Activated CD4-positive, alpha-beta memory T cell treated with anti-CD3 and anti-CD28 coated beads for 36 hours (primary cell): ENCODE measurements around the gene RNF113B. TPM values are rescaled to one million over a fixed set of nuclear protein-coding genes. Genes with fewer than 3 reads are reported as not detected.

Source experiments
- CTCF ChIA-PET: fragments of 350-600 bp; sonication (Branson Sonifier 250); formaldehyde crosslinking; loops from one replicate; lab custom pipeline; 2021; ENCODE audit warnings: antibody characterized with exemption, inconsistent platforms; lab: Charles Lee
- POLR2A ChIA-PET: fragments of 350-600 bp; sonication (Branson Sonifier 250); formaldehyde crosslinking; loops from one replicate; lab custom pipeline; 2021; ENCODE audit warnings: antibody characterized with exemption; lab: Charles Lee
- DNase-seq: peaks from one replicate; pipeline ENCODE4 v3.0.0-alpha.2; 2020
- H3K27ac Mint-ChIP-seq: one replicate; pipeline ENCODE4 v1.8.0; 2021; ENCODE audit warnings: mixed read lengths
- H3K27me3 Mint-ChIP-seq: one replicate; pipeline ENCODE4 v1.8.0; 2021; ENCODE audit warnings: mixed read lengths
- H3K36me3 Mint-ChIP-seq: one replicate; pipeline ENCODE4 v1.8.0; 2021; ENCODE audit warnings: mixed read lengths
- H3K4me1 Mint-ChIP-seq: one replicate; pipeline ENCODE4 v1.8.0; 2021; ENCODE audit warnings: low read depth, mixed read lengths
- H3K4me3 Mint-ChIP-seq: one replicate; pipeline ENCODE4 v1.8.0; 2021; ENCODE audit warnings: mild to moderate bottlenecking, mixed read lengths
- H3K9me3 Mint-ChIP-seq: one replicate; pipeline ENCODE4 v1.8.0; 2021; ENCODE audit warnings: mixed read lengths
- intact Hi-C: fragments of 100-400 bp; cut with micrococcal nuclease; formaldehyde crosslinking; loops from one replicate; pipeline ENCODE4 v1.15.1; 2023
- total RNA-seq, 2 experiments: library from RNA; stranded (reverse); gene quantifications; one replicate each; pipeline ENCODE4 v1.2.3, GENCODE V29; 2021

RNF113B gene
- total RNA-seq, result not detected

GRCh38 chr13:98176777-98177608, at the start of gene RNF113B:
TSS of gene RNF113B (minus strand) at chr13:98177269. CDS start at chr13:98177236, 33 bp downstream.
- ChIA-PET CTCF (no interaction called here), POLR2A (no interaction called here)
- no peaks in the 10 kb centered on the region for H3K36me3 Mint-ChIP-seq
- H3K9me3 Mint-ChIP-seq, result no peaks in the 10 kb centered on the region
- no peak for DNase-seq
- no peaks in the 10 kb centered on the region for H3K4me1 Mint-ChIP-seq
- no peak within 1 kb of the TSS for H3K27ac Mint-ChIP-seq
- intact Hi-C loops, result no loop called here
- peaks cover 10% of the 10 kb centered on the region for H3K27me3 Mint-ChIP-seq
- H3K4me3 Mint-ChIP-seq, result no peak within 1 kb of the TSS

GRCh38 chr13:98226496-98226895, 49.4 kb upstream of the RNF113B start:
- Mint-ChIP-seq H3K4me3 (no peak overlapping the region), H3K4me1 (no peaks in the 10 kb centered on the region), H3K36me3 (no peaks in the 10 kb centered on the region), H3K27ac (no peak overlapping the region), H3K9me3 (peaks cover 4% of the 10 kb centered on the region), H3K27me3 (peaks cover 4% of the 10 kb centered on the region)
- DNase-seq, result no peak
- POLR2A ChIA-PET, result no interaction called here
- CTCF ChIA-PET, result no interaction called here
- intact Hi-C loops, result no loop called here

- ChIA-PET CTCF (no interaction called here), POLR2A (no interaction called here)
- no peak for DNase-seq
- Mint-ChIP-seq H3K4me1 (no peaks in the 10 kb centered on the region), H3K36me3 (no peaks in the 10 kb centered on the region), H3K27ac (no peak overlapping the region), H3K4me3 (no peak overlapping the region), H3K27me3 (peaks cover 2% of the 10 kb centered on the region), H3K9me3 (no peaks in the 10 kb centered on the region)
- intact Hi-C loops, result no loop called here
Measured at GRCh38 chr13:98225036-98225940, 48.2 kb upstream of the RNF113B start.

DNA sequence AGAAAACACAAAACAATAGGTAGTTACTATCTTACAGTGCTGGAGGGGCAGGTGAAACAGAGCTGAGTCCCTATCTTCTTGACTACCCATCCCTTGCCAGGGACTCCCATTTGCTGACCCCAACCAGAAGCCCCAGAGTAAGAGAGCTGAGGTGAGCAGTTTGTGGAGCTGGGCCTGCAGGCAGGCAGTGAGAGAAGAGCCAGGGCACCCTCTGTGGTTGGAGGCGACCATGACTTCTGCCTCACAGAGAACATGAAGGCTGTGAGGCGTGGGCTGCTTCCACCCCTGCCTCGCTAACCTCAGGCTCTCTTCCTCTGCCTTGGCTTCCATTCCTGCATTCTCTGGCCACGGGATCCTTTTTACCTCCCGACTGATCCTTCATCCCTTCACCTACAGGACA, 47.5 kb upstream of the RNF113B start:
- Mint-ChIP-seq H3K4me1 (no peaks in the 10 kb centered on the region), H3K36me3 (no peaks in the 10 kb centered on the region), H3K4me3 (no peak overlapping the region), H3K9me3 (no peaks in the 10 kb centered on the region), H3K27me3 (peaks cover 2% of the 10 kb centered on the region), H3K27ac (no peak overlapping the region)
- ChIA-PET CTCF (no interaction called here), POLR2A (no interaction called here)
- intact Hi-C loops, result no loop called here
- no peak for DNase-seq

- DNase-seq, result no peak
- Mint-ChIP-seq H3K9me3 (no peaks in the 10 kb centered on the region), H3K4me3 (no peak overlapping the region), H3K36me3 (no peaks in the 10 kb centered on the region), H3K4me1 (no peaks in the 10 kb centered on the region), H3K27ac (no peak overlapping the region), H3K27me3 (peaks cover 2% of the 10 kb centered on the region)
- POLR2A ChIA-PET, result no interaction called here
- CTCF ChIA-PET, result no interaction called here
- intact Hi-C loops, result no loop called here
Measured at GRCh38 chr13:98223741-98224140, 46.7 kb upstream of the RNF113B start.

DNA sequence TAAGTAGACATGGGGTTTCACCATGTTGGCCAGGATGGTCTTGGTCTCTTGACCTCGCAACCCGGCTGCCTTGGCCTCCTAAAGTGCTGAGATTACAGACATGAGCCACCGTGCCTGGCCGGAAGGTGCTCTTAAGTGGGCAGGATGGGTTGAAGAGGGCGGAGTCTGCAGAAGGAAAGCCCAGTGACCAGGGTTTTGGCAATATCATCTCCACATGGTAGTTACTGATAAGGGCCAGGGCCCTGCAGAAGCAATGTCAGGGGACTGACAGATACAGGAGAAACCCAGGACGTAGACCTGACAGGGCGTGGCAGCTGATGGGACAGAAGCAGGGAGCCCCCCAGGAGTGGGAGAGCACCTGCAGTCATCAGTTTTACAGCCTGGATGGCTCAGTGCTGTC, 45.7 kb upstream of the RNF113B start:
- ChIA-PET CTCF (no interaction called here), POLR2A (no interaction called here)
- no peak for DNase-seq
- Mint-ChIP-seq H3K27ac (no peak overlapping the region), H3K27me3 (peaks cover 2% of the 10 kb centered on the region), H3K4me3 (no peak overlapping the region), H3K9me3 (no peaks in the 10 kb centered on the region), H3K36me3 (no peaks in the 10 kb centered on the region), H3K4me1 (no peaks in the 10 kb centered on the region)
- intact Hi-C loops, result no loop called here

DNA sequence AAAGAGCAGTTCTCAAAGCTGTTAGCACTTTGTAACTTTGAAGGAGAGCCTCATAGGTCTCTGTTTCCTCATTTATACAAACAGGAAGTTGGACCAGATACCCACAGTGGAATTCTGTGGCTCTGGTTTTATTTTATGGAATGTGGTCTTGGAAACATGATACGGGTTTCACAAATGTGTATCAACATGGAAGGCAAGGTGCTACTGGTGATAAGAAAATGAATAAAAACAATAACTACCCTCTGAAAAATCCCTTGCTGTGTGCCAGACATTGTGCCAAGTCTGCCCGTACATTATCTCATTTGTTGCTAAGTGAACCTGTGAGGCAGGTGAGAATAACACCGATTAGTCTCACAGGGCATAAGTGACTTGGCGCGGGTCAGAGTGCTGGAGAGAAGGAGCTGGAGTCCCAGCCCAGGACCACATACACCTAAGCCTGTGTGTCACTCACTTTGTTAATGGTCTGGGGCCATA, 45.0 kb upstream of the RNF113B start:
- H3K4me1 Mint-ChIP-seq, result no peaks in the 10 kb centered on the region
- no peak overlapping the region for H3K4me3 Mint-ChIP-seq
- no peak overlapping the region for H3K27ac Mint-ChIP-seq
- H3K27me3 Mint-ChIP-seq, result peaks cover 3% of the 10 kb centered on the region
- CTCF ChIA-PET, result no interaction called here
- intact Hi-C loops, result no loop called here
- POLR2A ChIA-PET, result no interaction called here
- no peak for DNase-seq
- H3K36me3 Mint-ChIP-seq, result no peaks in the 10 kb centered on the region
- no peaks in the 10 kb centered on the region for H3K9me3 Mint-ChIP-seq

- Mint-ChIP-seq H3K9me3 (no peaks in the 10 kb centered on the region), H3K4me3 (no peak overlapping the region), H3K27me3 (peaks cover 2% of the 10 kb centered on the region), H3K4me1 (no peaks in the 10 kb centered on the region), H3K27ac (no peak overlapping the region), H3K36me3 (no peaks in the 10 kb centered on the region)
- ChIA-PET CTCF (no interaction called here), POLR2A (no interaction called here)
- DNase-seq, result no peak
- intact Hi-C loops, result no loop called here
Measured at GRCh38 chr13:98221234-98221633, 44.2 kb upstream of the RNF113B start.

DNA sequence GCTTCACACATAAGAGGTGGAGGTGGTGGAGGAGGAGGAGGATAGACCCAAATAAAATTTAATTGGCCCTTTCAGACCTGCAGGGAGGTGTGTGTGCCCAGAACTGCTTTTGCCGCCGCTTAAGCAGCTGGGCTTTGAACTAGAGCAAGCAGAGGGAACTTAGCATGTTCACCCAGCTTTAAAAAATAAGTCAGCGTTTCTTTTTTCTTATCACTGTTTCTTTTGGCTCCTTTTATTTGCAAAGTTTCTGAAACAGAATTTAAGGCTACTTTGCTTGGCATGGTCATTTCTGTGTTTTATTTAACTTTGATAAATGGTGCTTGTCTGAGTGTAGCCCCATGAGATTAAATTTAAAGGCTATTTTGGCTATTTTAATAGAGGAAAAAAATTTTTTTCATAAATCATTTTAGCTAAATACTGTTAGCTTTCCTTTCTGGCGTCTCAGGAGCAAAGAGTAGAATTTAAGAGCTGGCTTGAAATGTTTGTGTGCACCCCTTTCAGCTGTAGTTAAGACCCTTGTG, 43.3 kb upstream of the RNF113B start:
- CTCF ChIA-PET, result no interaction called here
- POLR2A ChIA-PET, result no interaction called here
- H3K9me3 Mint-ChIP-seq, result no peaks in the 10 kb centered on the region

GRCh38 chr13:98219685-98220084, 42.6 kb upstream of the RNF113B start:
- ChIA-PET POLR2A (no interaction called here), CTCF (no interaction called here)
- Mint-ChIP-seq H3K27me3 (peaks cover 2% of the 10 kb centered on the region), H3K27ac (no peak overlapping the region), H3K4me1 (no peaks in the 10 kb centered on the region), H3K4me3 (no peak overlapping the region), H3K9me3 (no peaks in the 10 kb centered on the region), H3K36me3 (no peaks in the 10 kb centered on the region)
- intact Hi-C loops, result no loop called here
- DNase-seq, result no peak

More for the DNA sequence above, 43.3 kb upstream of the RNF113B start:
- no peaks in the 10 kb centered on the region for H3K36me3 Mint-ChIP-seq
- DNase-seq, result no peak
- H3K27ac Mint-ChIP-seq, result no peak overlapping the region
- H3K4me3 Mint-ChIP-seq, result no peak overlapping the region
- intact Hi-C loops, result no loop called here
- peaks cover 2% of the 10 kb centered on the region for H3K27me3 Mint-ChIP-seq
- H3K4me1 Mint-ChIP-seq, result no peaks in the 10 kb centered on the region

GRCh38 chr13:98217597-98217996, 40.5 kb upstream of the RNF113B start:
- ChIA-PET POLR2A (no interaction called here), CTCF (no interaction called here)
- Mint-ChIP-seq H3K27ac (no peak overlapping the region), H3K9me3 (no peaks in the 10 kb centered on the region), H3K4me1 (no peaks in the 10 kb centered on the region), H3K4me3 (no peak overlapping the region), H3K27me3 (peaks cover 6% of the 10 kb centered on the region), H3K36me3 (no peaks in the 10 kb centered on the region)
- no peak for DNase-seq
- intact Hi-C loops, result no loop called here

DNA sequence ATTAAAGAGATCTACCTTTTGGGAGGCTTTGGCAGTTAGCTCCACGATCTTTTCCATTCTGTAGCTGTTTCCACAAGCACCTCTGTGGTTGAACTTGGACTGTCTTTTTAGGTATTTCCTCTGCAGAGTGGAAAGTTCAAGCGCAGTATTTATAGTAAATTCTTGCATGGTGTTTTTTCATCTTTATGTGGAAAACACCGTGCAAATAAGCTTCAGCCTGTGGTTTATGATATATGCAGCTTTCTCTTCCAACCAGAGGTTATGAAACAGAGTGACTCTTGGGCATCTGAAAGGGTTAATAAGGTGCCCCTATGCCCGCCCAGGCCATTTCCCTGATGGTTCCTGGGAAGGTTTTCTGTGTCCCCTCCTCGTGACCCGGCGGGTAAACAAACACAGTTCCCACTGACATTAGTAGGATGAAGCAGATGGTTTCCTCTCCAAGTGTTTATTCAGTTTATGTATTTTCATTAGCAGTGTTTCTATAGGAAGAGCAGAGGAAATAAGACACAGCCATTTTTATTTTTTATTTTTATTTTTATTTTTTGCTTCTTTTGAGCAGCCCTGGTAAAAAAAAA, 39.7 kb upstream of the RNF113B start:
- CTCF ChIA-PET, result no interaction called here
- POLR2A ChIA-PET, result no interaction called here
- Mint-ChIP-seq H3K4me1 (no peaks in the 10 kb centered on the region), H3K27me3 (peaks cover 6% of the 10 kb centered on the region), H3K36me3 (no peaks in the 10 kb centered on the region), H3K4me3 (no peak overlapping the region), H3K27ac (no peak overlapping the region), H3K9me3 (no peaks in the 10 kb centered on the region)
- DNase-seq, result no peak
- intact Hi-C loops, result no loop called here
